Activated T-cell treated with anti-CD3 and anti-CD28 coated beads for 1 hour (primary cell): ENCODE results near the gene CBFA2T3.

Experiments used
- DNase-seq: peaks from one replicate; pipeline ENCODE4 v3.0.0-alpha.2; 2020; ENCODE audit warnings: low read depth

Gene CBFA2T3

DNA sequence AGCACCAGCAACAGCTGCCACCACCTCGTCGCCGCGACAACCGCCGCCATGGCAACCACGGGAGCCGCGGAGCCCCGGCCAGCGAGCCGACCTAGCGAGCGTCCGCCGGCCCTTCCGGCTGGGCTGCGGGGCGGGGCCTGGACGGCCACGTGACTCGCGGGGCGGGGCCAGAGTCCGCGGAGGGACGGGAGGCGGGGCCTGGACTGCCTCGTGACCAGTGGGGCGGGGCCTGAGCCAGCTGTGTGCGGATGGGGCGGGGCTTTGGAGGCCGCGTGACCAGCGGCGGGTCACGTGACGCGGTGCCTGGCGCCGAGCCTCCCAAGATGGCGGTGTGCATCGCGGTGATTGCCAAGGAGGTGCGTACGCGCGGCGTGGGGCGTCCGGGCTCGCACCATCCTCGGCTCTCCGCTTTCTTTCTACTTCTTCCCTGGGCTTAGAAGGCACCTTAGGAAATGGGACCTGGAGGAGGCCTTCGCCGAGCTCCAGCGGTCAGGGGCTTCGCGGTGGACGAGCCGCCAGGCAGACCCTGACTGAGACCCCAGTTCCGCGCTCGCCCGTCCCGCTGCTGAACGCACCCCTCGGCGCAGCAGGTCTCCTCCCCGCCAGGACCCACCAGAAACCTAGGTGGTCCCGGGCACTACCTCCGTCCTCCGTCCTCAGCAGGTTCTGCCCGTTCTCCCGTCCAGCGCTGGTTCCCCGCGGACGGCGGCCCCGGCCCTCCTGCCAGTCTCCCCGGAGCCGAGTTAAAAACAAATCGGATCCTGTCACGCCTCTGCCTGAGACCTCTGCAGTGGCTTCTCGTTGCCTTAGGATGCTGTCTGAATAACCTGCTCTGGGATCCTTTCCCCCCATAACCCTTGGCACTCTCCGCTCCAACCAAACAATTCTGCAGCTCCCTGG lies 119.9 kb downstream of the CBFA2T3 start, which contains the start of the genes GALNS and TRAPPC2L:
Gene GALNS (minus strand): TSS at position 120 of the 900 bp plus-strand sequence. CDS start 70 bp downstream, at position 50.
Gene TRAPPC2L (plus strand): TSS at position 300 of the 900 bp plus-strand sequence. CDS start 24 bp downstream, at position 324.
- DNase-seq: peak; percentile 99

DNA sequence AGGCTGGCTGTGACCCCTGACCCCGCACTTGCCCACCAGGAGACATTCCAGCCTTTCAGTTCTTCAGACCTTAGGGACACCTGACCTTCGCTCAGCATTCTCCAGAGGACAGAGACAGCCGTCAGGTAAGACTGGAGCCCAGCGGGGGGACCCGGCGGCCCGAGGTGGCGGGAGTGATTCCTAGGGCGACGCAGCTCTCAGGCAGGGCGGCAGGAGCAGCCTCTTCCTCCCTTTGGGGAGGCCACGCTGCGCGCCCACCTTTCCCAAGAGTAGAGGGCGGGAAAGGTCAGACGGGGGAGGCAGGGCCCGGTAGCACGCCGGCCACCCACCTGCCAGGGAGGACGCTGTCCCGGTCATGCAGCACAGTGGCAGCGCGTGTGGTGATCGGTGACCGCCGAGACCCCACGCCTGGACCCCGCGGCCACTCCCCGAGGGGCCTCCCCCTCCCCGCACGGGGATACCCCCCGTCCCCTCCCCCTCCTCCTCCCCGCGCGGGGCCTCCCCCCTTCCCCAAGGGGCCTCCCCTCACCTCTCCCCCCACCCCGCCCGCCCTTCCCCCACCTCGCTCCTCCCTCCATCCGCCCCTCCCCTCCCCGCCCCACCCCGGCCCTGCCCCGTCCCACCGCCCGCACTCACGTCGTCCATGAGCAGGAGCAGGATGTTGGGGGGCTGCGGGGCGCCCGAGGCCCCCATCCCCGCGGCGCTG lies 120.7 kb downstream of the CBFA2T3 start:
- DNase-seq: no peak

DNA sequence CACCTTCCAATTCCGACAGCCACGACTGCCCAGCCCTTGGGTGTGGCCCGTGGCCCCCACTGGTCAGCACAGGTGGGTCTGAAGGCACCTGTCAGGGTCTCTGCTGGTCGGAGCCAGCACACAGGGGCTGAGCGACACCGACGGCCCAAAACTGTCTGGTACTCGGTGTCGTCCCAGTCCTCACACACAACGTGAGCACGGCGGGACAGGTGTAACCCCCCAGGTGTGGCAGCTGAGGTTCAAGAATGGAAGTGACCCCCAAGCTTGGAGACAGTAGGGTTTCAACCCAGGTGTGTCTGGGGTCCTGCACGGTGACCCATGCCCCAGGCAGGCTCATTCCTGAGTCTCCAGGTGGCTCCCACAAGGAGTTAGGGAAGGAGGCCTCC lies 121.3 kb downstream of the CBFA2T3 start:
- no peak for DNase-seq

- DNase-seq: no peak
Measured at GRCh38 chr16:88855176-88855575, 121.8 kb downstream of the CBFA2T3 start.

- no peak for DNase-seq
Measured at GRCh38 chr16:88854306-88855111, 122.5 kb downstream of the CBFA2T3 start.

- no peak for DNase-seq
Measured at GRCh38 chr16:88853325-88853941, 123.6 kb downstream of the CBFA2T3 start.

DNA sequence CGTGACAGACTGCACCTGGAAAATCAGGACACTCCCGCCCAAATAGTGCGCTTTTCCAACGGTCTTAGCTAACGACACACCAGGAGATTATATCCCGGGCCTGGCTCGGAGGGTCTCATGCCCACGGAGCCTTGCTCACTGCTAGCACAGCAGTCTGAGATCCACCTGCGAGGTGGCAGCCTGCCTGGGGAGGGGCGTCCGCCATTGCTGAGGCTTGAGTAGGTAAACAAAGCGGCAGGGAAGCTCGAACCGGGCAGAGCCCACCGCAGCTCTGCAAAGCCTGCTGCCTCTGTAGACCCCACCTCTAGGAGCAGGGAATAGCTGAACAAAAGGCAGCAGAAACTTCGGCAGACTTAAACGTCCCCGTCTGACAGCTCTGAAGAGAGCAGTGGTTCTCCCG lies 125.4 kb downstream of the CBFA2T3 start:
- DNase-seq: no peak

GRCh38 chr16:88850531-88851199 lies 126.3 kb downstream of the CBFA2T3 start:
- DNase-seq: no peak

DNA sequence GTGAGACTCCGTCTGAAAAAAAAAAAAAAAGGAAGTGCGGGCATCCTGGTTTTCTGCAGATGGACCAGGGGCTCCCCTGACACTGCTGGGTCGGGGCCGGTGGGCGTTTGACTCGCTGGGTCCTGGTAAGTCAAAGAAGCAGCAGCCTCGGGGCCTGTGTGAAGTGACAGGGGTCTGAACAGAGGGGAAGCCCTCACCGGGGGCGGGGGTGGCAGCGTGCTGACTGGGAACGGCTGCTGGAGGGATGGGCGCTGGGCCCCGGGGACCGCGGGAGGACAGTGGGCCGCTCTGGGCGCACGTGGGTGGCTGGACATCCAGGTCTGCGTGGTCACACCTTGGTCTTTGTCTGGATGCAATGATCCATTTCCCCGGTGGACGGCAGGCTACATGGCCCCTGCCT lies 128.4 kb downstream of the CBFA2T3 start:
- no peak for DNase-seq

DNA sequence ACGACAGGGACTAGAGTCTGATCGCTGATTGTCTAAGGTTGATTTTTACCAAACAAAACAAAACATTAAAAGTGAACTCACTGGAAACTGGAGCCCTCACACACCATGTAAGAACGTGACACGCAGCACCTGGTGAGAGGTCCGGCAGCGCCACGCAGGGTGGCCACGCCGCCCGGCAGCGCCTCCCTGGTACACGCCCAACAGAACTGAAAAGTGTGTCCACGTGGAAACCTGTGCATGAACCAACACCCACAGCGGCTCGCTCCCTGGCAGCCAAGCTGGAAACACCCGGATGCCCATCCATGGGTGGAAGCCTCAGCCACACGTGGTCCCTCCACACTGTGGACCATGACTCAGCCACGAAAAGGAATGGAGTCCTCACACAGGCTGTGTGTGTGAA lies 129.4 kb downstream of the CBFA2T3 start:
- DNase-seq: no peak

DNA sequence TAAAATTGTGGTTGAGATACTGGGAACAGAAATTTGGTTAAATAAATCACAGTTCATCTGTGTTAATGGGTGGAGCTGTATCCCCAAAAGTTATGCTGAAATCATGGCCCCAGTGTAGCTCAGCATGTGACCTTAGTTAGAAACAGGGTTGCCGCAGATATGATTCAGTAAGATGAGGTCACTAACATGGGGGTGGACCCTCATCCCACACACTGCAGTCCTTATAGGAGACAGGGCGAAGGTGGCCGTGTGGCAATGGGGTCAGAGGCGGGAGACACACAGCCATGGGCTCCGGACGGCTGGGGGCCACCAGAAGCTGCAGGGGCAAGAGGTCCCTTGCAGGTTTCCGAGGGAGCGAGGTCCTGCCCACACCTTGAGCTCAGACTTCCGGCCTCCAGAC lies 130.9 kb downstream of the CBFA2T3 start:
- DNase-seq: no peak

DNA sequence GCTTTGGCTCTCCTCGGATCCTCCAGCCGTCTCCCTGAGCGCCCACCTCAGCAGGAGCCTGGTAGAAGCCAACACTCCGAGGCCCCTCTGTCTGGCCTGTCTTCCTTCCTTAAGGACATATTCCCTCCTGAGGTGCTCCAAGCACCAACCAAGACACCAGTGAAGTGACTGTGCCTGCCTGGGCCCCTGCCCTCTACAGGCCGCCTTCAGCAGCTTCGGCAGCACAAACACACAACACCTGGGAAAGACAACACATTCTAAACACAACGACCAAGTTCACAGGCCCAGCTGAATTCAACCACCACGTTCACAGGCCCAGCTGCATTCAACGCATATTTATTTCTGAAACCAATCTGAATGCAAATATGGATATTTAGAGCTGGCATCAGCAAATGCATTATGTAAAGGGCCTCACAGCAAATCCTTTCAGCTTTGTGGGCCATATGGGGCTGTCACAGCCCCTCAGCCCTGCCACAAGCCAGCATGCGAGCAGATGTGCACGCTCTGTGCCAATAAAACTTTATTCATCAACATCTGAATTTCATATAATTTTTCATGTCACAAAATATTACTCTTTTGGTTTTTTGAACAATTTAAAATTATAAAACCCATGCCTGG lies 132.5 kb downstream of the CBFA2T3 start:
- DNase-seq: no peak

DNA sequence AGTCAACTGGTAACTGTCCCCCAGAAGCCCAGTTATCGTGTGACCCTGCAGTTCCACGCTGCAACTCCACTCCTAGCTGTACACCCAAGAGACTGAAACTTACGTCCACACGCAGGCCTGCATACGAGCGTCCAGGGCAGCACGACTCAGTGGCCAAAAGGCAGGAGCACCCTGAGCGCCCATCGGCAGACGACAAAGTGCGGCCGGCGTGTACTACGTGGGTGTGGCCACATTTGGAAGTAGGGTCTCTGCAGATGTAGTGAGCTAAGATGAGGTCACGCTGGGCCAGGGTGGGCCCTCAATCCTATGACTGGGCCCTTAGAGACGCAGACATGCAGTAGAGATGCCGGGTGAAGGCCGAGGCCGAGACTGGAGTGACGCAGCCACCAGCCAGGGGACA lies 133.8 kb downstream of the CBFA2T3 start:
- DNase-seq: no peak

DNA sequence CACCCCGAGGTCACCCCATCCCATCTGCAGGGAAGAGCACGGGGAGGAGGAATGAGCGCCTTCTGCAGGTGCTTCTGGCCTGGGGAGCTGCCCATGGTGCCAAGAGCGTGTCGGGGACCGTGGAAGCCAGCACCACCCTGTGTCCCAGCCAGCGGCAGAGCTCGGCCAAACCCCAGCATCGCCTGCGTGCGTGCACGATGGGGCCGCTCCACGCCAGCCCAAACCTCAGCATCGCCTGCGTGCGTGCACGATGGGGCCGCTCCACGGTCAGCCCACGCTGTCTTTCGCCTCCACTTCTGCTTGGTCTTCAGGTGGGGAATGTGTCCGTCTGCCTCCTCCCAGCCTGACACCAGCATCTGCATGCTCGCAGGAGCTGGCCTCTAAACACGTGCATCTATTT lies 134.2 kb downstream of the CBFA2T3 start:
- no peak for DNase-seq

DNA sequence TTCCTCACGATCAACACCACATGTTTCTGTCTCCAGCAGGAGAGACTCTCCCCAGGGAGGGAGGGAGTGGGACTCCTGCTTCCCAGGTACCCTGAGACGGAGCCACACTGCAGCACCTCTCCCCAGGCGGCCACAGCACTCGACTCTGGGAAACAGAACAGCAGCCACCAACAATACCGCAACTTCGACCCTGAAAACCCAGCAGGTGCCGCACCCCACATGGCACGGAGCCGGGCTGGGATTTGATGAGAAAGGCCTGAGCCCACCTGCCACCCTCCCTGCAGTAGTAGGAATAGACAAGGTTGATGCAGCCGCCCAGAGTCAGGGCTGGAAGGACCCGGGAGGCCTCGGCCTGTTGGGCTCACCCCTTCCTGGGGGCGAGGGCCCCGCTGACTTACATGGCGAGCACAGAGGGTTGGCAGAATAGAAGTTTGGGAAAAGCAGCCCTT lies 134.7 kb downstream of the CBFA2T3 start:
- DNase-seq: no peak

- DNase-seq: no peak
Measured at GRCh38 chr16:88841521-88842307, 135.3 kb downstream of the CBFA2T3 start.

DNA sequence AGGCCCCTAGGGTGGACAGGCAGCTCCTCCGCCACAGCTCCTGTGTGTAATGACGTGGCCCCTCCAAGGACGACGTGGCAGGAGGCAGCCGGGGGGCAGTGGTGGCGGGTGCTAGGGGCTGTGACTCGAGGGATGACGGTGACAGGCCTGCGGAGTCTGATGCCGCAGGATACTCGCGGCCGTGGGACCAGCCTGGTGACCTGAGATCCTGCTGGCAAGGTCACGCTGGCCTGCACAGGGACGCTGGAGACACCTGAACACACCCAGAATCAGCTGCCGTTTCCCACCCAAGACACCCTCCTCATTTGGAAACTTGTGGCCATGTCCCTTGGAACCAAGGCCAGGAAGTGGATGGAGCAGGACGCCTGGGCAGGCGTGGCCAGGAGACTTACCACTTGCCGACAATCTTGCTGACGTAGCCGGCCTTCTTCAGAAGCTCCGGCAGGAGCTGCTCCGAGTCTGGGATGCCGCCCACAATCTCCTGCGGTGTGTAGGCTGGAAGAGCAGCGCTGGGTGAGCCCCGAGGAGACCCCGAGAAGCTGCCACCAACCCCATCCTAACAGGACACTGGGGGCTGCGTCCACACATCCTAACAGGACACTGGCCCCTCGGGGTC lies 136.3 kb downstream of the CBFA2T3 start:
- DNase-seq: no peak

- no peak for DNase-seq
Measured at GRCh38 chr16:88839745-88840599, 137.0 kb downstream of the CBFA2T3 start.
